ENCODE data around the gene ERVFRD-1. TPM values are rescaled to one million over a fixed set of nuclear protein-coding genes. Genes with fewer than 3 reads are reported as not detected.

The ERVFRD-1 gene
- polyA plus RNA-seq, 1 donor from 2014 or later = not detected

DNA sequence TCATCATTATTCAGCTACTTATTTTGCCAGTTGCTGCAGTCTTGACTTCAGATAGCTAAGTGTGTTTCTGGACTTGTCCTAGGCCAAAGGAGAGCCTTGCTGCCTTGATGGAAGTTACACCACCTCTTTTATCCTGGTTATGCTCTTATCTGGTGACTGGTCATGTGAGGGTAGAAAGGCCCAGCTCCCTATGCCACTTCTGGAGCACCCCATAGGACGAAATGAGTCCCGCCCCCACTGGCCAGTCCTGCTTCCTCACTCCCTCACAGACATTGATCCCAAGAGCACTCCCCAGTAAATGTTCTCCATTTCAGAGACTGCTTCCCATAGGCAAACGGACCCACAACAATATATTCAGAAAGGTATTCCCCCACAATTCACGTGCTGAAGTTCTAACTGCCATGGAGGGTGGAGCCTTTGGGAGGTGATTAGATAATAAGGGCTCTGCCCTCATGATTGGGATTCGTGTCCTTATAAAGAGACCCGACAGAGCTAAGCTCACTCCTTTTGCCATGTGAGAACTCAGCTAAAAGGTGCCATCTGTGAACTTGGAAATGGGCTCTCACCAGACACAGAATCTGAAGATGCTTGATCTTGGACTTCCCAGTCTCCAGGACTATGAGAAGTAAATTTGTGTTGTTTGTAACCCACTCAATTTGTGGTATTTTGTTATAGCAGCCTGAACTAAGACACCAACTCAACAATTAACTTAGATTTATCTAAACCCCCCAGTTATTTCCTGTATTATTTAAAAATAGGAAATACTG is 45.9 kb downstream of the ERVFRD-1 start:
- Histone ChIP-seq H3K27ac (ENCODE audit: low read length) (no peak overlapping the region), H3K36me3 (ENCODE audit: insufficient read depth, low read length) (no peaks in the 10 kb centered on the region)

DNA sequence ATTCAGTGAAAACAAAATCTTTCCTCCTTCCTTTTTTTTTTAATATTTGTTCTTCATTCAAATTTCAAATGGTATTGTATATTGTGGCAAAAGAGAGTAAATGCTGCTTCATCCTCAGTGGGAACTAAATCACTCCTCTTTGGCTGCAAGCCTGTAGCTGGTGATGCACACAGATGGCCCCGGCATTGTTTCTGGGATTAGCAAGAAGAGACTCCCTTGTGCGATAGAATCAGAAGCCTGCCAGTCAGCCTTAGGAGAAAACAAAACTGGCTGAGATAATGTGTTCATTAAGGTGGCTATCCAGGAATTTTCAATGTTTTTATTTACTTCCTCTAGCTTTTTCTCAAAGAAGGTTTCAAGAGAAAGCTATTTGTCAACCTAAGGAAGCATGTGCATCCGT is 46.7 kb downstream of the ERVFRD-1 start:
- no peak for TF ChIP-seq POLR2AphosphoS5 (IDR thresholded peaks at IDR 0.05)
- TF ChIP-seq, protein P1, sequence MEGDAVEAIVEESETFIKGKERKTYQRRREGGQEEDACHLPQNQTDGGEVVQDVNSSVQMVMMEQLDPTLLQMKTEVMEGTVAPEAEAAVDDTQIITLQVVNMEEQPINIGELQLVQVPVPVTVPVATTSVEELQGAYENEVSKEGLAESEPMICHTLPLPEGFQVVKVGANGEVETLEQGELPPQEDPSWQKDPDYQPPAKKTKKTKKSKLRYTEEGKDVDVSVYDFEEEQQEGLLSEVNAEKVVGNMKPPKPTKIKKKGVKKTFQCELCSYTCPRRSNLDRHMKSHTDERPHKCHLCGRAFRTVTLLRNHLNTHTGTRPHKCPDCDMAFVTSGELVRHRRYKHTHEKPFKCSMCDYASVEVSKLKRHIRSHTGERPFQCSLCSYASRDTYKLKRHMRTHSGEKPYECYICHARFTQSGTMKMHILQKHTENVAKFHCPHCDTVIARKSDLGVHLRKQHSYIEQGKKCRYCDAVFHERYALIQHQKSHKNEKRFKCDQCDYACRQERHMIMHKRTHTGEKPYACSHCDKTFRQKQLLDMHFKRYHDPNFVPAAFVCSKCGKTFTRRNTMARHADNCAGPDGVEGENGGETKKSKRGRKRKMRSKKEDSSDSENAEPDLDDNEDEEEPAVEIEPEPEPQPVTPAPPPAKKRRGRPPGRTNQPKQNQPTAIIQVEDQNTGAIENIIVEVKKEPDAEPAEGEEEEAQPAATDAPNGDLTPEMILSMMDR (IDR thresholded peaks at IDR 0.05; ENCODE audit: poor library complexity, severe bottlenecking) = no peak
- TF ChIP-seq, protein P2, sequence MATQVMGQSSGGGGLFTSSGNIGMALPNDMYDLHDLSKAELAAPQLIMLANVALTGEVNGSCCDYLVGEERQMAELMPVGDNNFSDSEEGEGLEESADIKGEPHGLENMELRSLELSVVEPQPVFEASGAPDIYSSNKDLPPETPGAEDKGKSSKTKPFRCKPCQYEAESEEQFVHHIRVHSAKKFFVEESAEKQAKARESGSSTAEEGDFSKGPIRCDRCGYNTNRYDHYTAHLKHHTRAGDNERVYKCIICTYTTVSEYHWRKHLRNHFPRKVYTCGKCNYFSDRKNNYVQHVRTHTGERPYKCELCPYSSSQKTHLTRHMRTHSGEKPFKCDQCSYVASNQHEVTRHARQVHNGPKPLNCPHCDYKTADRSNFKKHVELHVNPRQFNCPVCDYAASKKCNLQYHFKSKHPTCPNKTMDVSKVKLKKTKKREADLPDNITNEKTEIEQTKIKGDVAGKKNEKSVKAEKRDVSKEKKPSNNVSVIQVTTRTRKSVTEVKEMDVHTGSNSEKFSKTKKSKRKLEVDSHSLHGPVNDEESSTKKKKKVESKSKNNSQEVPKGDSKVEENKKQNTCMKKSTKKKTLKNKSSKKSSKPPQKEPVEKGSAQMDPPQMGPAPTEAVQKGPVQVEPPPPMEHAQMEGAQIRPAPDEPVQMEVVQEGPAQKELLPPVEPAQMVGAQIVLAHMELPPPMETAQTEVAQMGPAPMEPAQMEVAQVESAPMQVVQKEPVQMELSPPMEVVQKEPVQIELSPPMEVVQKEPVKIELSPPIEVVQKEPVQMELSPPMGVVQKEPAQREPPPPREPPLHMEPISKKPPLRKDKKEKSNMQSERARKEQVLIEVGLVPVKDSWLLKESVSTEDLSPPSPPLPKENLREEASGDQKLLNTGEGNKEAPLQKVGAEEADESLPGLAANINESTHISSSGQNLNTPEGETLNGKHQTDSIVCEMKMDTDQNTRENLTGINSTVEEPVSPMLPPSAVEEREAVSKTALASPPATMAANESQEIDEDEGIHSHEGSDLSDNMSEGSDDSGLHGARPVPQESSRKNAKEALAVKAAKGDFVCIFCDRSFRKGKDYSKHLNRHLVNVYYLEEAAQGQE (IDR thresholded peaks at IDR 0.05; ENCODE audit: borderline replicate concordance) = no peak
- no peak for TF ChIP-seq MXI1 (conservative IDR thresholded peaks at IDR 0.05; ENCODE audit: poor library complexity, severe bottlenecking)
- TF ChIP-seq EZH2 (IDR thresholded peaks at IDR 0.05; ENCODE audit: borderline replicate concordance, insufficient read depth, low read length, poor library complexity, severe bottlenecking) = no peak
- TF ChIP-seq EP300 (conservative IDR thresholded peaks at IDR 0.05; ENCODE audit: poor library complexity, severe bottlenecking) = no peak
- no peak for TF ChIP-seq RAD21 (conservative IDR thresholded peaks at IDR 0.05)
- no peak for TF ChIP-seq SMC3 (conservative IDR thresholded peaks at IDR 0.05; ENCODE audit: poor library complexity)
- no peak for TF ChIP-seq TAF1 (IDR thresholded peaks at IDR 0.05; ENCODE audit: low read depth)
- H3F3A ChIP-seq (ENCODE audit: insufficient read depth, low read length, poor library complexity, severe bottlenecking) = no peaks in the 10 kb centered on the region
- no peak overlapping the region for H2AFZ ChIP-seq (ENCODE audit: low read depth, low read length)
- H3K27me3 ChIP-seq (ENCODE audit: insufficient read depth, low read depth, low read length) = no peaks in the 10 kb centered on the region
- no peaks in the 10 kb centered on the region for H3K36me3 ChIP-seq (ENCODE audit: insufficient read depth, low read length)
- H3K9me3 ChIP-seq (ENCODE audit: low read length) = no peaks in the 10 kb centered on the region
- no peak overlapping the region for H3K9ac ChIP-seq (ENCODE audit: low read length)
- no peaks in the 10 kb centered on the region for H3K79me2 ChIP-seq (replicated peaks; ENCODE audit: insufficient read depth, low read length)
- H3K4me3 ChIP-seq (ENCODE audit: low read length) = no peak overlapping the region
- H3K9me2 ChIP-seq (ENCODE audit: insufficient read depth, low read length) = no peaks in the 10 kb centered on the region
- H3K27ac ChIP-seq (ENCODE audit: low read length) = no peak overlapping the region
- H4K20me1 ChIP-seq (ENCODE audit: insufficient read depth) = no peaks in the 10 kb centered on the region
- H3K4me2 ChIP-seq (ENCODE audit: low read length) = no peak overlapping the region

More for the DNA sequence above, 45.9 kb downstream of the ERVFRD-1 start:
- no peak overlapping the region for H3K4me2 ChIP-seq (ENCODE audit: low read length)
- H3K9me2 ChIP-seq (ENCODE audit: insufficient read depth, low read length) = no peaks in the 10 kb centered on the region
- no peaks in the 10 kb centered on the region for H3K79me2 ChIP-seq (replicated peaks; ENCODE audit: insufficient read depth, low read length)
- TF ChIP-seq, protein P1 (IDR thresholded peaks at IDR 0.05; ENCODE audit: poor library complexity, severe bottlenecking) = no peak
- TF ChIP-seq RAD21 (conservative IDR thresholded peaks at IDR 0.05) = no peak
- TF ChIP-seq SMC3 (conservative IDR thresholded peaks at IDR 0.05; ENCODE audit: poor library complexity) = no peak
- TF ChIP-seq POLR2AphosphoS5 (IDR thresholded peaks at IDR 0.05) = no peak
- TF ChIP-seq EZH2 (IDR thresholded peaks at IDR 0.05; ENCODE audit: borderline replicate concordance, insufficient read depth, low read length, poor library complexity, severe bottlenecking) = no peak
- TF ChIP-seq, protein P2 (IDR thresholded peaks at IDR 0.05; ENCODE audit: borderline replicate concordance) = no peak
- H3K27me3 ChIP-seq (ENCODE audit: insufficient read depth, low read depth, low read length) = no peaks in the 10 kb centered on the region
- no peak overlapping the region for H3K9ac ChIP-seq (ENCODE audit: low read length)
- H2AFZ ChIP-seq (ENCODE audit: low read depth, low read length) = no peak overlapping the region
- H3K9me3 ChIP-seq (ENCODE audit: low read length) = no peaks in the 10 kb centered on the region
- no peaks in the 10 kb centered on the region for H4K20me1 ChIP-seq (ENCODE audit: insufficient read depth)
- no peaks in the 10 kb centered on the region for H3F3A ChIP-seq (ENCODE audit: insufficient read depth, low read length, poor library complexity, severe bottlenecking)
- no peak overlapping the region for H3K4me3 ChIP-seq (ENCODE audit: low read length)
